M059J (cell line): ENCODE results near the gene CACNA1H. TPM values are rescaled to one million over a fixed set of nuclear protein-coding genes. Genes with fewer than 3 reads are reported as not detected.
"Not testable (repeated sequence)": the region's sequence is repeated elsewhere in the genome, so short reads cannot be mapped to it uniquely, and the experiment has no call there.

ENCODE experiments used
- DNase-seq: peaks from one replicate; pipeline ENCODE4 v3.0.0-alpha.2; 2012; ENCODE audit warnings: low read depth
- total RNA-seq: library from RNA; depleted of rRNA; stranded (reverse); fragments of >200 nt; shearing (Covaris generic); gene quantifications from 2 replicates; pipeline ENCODE4 v1.2.3, GENCODE V29; 2014; rRNA removed

Gene CACNA1H
- total RNA-seq, 1 experiment from 2014 or later = 0.02 TPM

DNA sequence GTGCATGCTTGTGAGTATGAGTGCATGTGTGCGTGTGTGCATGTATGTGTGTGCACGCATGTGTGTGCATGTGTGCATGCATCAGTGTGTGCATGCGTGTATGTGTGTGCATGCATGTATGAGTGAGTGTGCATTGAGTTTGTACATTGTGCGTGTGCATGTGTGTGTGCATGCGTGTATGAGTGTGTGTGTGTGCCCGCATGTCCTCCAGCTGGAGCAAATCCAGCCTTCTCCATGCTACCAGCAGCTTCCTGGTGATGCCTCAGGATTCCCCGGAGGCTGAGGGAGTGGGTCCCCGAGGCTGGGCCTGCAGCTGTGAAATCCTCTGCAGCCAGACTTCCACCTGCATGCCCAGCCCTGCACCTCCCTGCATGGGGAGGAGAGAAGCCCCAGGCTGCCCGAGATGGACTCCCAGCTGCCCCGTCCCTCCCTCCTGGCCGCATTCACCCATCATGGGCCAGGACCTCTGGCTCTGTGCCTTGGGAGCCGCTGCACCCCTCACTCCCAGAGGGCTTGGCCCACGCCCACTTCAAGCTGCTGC, 112.3 kb downstream of the CACNA1H start:
- DNase-seq = no peak

DNA sequence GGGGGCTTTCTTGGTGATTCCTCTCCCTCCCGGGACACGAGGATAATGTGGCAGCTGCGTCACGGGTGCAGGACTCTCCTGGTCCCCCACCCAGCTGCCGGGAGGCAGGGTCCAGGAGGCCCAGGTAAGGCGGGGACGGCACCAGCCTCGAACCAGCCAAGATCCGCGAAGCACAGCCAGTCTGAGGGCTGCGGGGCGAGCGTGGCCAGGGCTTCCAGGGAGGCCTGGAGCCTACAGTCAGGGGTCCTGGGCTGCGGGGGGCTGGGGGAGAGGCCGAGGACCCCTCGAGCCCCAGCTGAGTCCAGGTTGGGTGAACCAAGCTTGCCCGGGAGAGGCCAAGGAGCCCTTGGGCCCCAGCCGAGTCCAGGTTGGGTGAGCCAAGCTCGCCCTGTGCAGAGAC, 112.9 kb downstream of the CACNA1H start:
- no peak for DNase-seq

DNA sequence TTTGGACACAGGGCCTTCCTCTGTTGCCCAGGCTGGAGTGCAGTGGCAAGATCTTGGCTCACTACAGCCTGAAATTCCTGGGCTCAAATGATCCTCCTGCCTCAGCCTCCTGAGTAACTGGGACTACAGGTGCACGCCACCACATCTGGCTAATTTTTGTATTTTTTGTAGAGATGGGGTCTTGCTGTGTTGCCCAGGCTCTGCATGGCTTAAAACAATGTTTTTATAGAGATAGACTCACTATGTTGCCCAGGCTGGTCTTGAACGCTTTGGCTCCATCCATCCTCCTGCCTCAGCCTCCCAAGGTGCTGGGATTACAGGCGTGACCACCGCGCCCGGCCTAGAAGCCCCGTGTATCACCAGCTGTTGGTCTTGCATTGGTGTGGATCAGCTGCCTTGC, 116.5 kb downstream of the CACNA1H start:
- not testable (repeated sequence) for DNase-seq

DNA sequence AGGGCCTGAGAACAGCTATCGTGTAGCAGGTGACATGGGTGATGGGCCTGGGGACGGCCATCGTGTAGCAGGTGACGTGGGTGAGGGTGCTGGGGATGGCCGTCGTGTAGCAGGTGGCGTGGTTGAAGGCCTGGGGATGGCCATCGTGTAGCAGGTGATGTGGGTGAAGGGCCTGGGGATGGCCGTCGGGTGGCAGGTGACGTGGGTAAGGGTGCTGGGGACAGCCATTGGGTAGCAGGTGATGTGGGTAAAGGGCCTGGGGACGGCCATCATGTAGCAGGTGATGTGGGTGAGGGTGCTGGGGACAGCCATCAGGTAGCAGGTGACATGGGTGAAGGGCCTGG, 118.4 kb downstream of the CACNA1H start:
- no peak for DNase-seq

Other genes with a start within 250 kb of the CACNA1H start
- 2.4 and 2.8 TPM in 2 replicates for gene LMF1, start 182.1 kb upstream of the CACNA1H start, total RNA-seq
- not detected in 2 replicates for gene SOX8, start 171.3 kb upstream of the CACNA1H start, total RNA-seq
- gene SSTR5, start 80.4 kb upstream of the CACNA1H start, total RNA-seq = not detected in 2 replicates
- gene C1QTNF8, start 56.9 kb upstream of the CACNA1H start, total RNA-seq = not detected in 2 replicates
- not detected in 2 replicates for gene TPSG1, start 72.2 kb downstream of the CACNA1H start, total RNA-seq
- 0.17 TPM in 1 of 2 replicates, not detected in the other for gene TPSB2, start 77.1 kb downstream of the CACNA1H start, total RNA-seq
- not detected in 2 replicates for gene TPSAB1, start 87.6 kb downstream of the CACNA1H start, total RNA-seq
- gene TPSD1, start 103.0 kb downstream of the CACNA1H start, total RNA-seq = not detected in 2 replicates
- gene UBE2I, start 156.5 kb downstream of the CACNA1H start, total RNA-seq = 85.7 and 87.6 TPM in 2 replicates
- gene BAIAP3, start 180.5 kb downstream of the CACNA1H start, total RNA-seq = 0.34 TPM in 1 of 2 replicates, not detected in the other
- 54.2 and 101 TPM in 2 replicates for gene TSR3, start 198.8 kb downstream of the CACNA1H start, total RNA-seq
- 43.8 and 50.1 TPM in 2 replicates for gene GNPTG, start 198.8 kb downstream of the CACNA1H start, total RNA-seq